HG02759 (cell line): ENCODE results near the gene RNF144A.
A peak's percentile ranks its signal among the peaks of the same experiment; 100 is the strongest.

Experiments used
- ATAC-seq: cut with Tn5 transposase; IDR thresholded peaks from one replicate; pipeline ENCODE4 v1.9.1; 2021; ENCODE audit warnings: mild to moderate bottlenecking, moderate library complexity; ENCODE audit not compliant: unreplicated experiment

RNF144A gene

GRCh38 chr2:6906165-6906741, 11.0 kb upstream of the RNF144A start:
- no peak for ATAC-seq

- no peak for ATAC-seq
Measured at GRCh38 chr2:6908291-6908690, 8.9 kb upstream of the RNF144A start.

GRCh38 chr2:6909431-6910385, 7.5 kb upstream of the RNF144A start:
- peak; percentile 98 for ATAC-seq

- no peak for ATAC-seq
Measured at GRCh38 chr2:6911721-6912120, 5.5 kb upstream of the RNF144A start.

- no peak for ATAC-seq
Measured at GRCh38 chr2:6913415-6914157, 3.6 kb upstream of the RNF144A start.

GRCh38 chr2:6914828-6915227, 2.4 kb upstream of the RNF144A start:
- ATAC-seq, result no peak

GRCh38 chr2:6915399-6915798, 1.8 kb upstream of the RNF144A start:
- ATAC-seq, result no peak

GRCh38 chr2:6916224-6916623, 988 bp upstream of the RNF144A start:
- no peak for ATAC-seq

- no peak for ATAC-seq
Measured at GRCh38 chr2:6916736-6917070, 509 bp upstream of the RNF144A start.

- ATAC-seq, result peak; percentile 36
Measured at GRCh38 chr2:6917761-6918421, 679 bp downstream of the RNF144A start.

- ATAC-seq, result no peak
Measured at GRCh38 chr2:6919901-6920742, 2.9 kb downstream of the RNF144A start.

- no peak for ATAC-seq
Measured at GRCh38 chr2:6920743-6921064, 3.5 kb downstream of the RNF144A start.

GRCh38 chr2:6921321-6921922, 4.2 kb downstream of the RNF144A start:
- ATAC-seq, result no peak

GRCh38 chr2:6922201-6922656, 5.0 kb downstream of the RNF144A start:
- no peak for ATAC-seq

GRCh38 chr2:6923319-6923718, 6.1 kb downstream of the RNF144A start:
- ATAC-seq, result no peak

- ATAC-seq, result no peak
Measured at GRCh38 chr2:6924101-6924923, 7.1 kb downstream of the RNF144A start.

GRCh38 chr2:6924924-6925409, 7.8 kb downstream of the RNF144A start:
- ATAC-seq, result no peak

GRCh38 chr2:6926071-6926732, 9.0 kb downstream of the RNF144A start:
- ATAC-seq, result no peak
